IPS DF 6.9 (cell line): ENCODE data around the gene RHOBTB1.
A peak's percentile ranks its signal among the peaks of the same experiment; 100 is the strongest.

Source experiments
- DNase-seq: peaks from one replicate; pipeline ENCODE4 v3.0.0-alpha.2; 2013; ENCODE audit warnings: low read depth, low spot score
- H3K27ac ChIP-seq: one replicate; pipeline ENCODE4 v1.5.1; 2013; ENCODE audit warnings: low read length, control low read depth
- H3K27me3 ChIP-seq: 2 replicates; pipeline ENCODE4 v1.6.1; 2013; ENCODE audit warnings: mild to moderate bottlenecking, low read length; ENCODE audit not compliant: control insufficient read depth, insufficient read depth
- H3K36me3 ChIP-seq: 2 replicates; pipeline ENCODE4 v1.6.1; 2013; ENCODE audit warnings: low read length; ENCODE audit not compliant: control insufficient read depth, insufficient read depth
- H3K4me1 ChIP-seq: 2 replicates; pipeline ENCODE4 v1.6.1; 2013; ENCODE audit warnings: low read length; ENCODE audit not compliant: control insufficient read depth, insufficient read depth
- H3K4me3 ChIP-seq: 2 replicates; pipeline ENCODE4 v1.5.1; 2013; ENCODE audit warnings: mild to moderate bottlenecking, low read length
- H3K9me3 ChIP-seq: 2 replicates; pipeline ENCODE4 v1.6.1; 2013; ENCODE audit warnings: low read length, inconsistent platforms; ENCODE audit not compliant: control insufficient read depth, insufficient read depth
- WGBS: extraction: QIAGEN DNeasy Blood & Tissue Kit; methylation state at CpG from one replicate; pipeline ENCODE4 v1.1.7; 2013; ENCODE audit warnings: mixed read lengths, missing lambda C conversion rate; ENCODE audit not compliant: insufficient read length, insufficient coverage; 5-methylcytosine and 5-hydroxymethylcytosine counted together

Gene RHOBTB1

GRCh38 chr10:60955316-60955715 lies 11.3 kb upstream of the RHOBTB1 start:
- no peaks in the 10 kb centered on the region for H3K4me1 ChIP-seq
- no peaks in the 10 kb centered on the region for H3K36me3 ChIP-seq
- no peaks in the 10 kb centered on the region for H3K9me3 ChIP-seq
- no peak overlapping the region for H3K27ac ChIP-seq
- DNase-seq: no peak
- H3K27me3 ChIP-seq: no peaks in the 10 kb centered on the region
- H3K4me3 ChIP-seq: no peak overlapping the region

GRCh38 chr10:60954035-60954434 lies 10.1 kb upstream of the RHOBTB1 start:
- Histone ChIP-seq H3K4me3 (no peak overlapping the region), H3K9me3 (no peaks in the 10 kb centered on the region), H3K27ac (no peak overlapping the region), H3K4me1 (no peaks in the 10 kb centered on the region), H3K27me3 (no peaks in the 10 kb centered on the region), H3K36me3 (no peaks in the 10 kb centered on the region)
- DNase-seq: no peak
- no CpG with 5 or more reads among the region's 1 CpG for WGBS

GRCh38 chr10:60953420-60953819 lies 9.4 kb upstream of the RHOBTB1 start:
- H3K9me3 ChIP-seq: no peaks in the 10 kb centered on the region
- no peak for DNase-seq
- no CpG with 5 or more reads among the region's 3 CpGs for WGBS
- no peaks in the 10 kb centered on the region for H3K36me3 ChIP-seq
- no peaks in the 10 kb centered on the region for H3K4me1 ChIP-seq
- no peak overlapping the region for H3K4me3 ChIP-seq
- H3K27me3 ChIP-seq: no peaks in the 10 kb centered on the region
- H3K27ac ChIP-seq: no peak overlapping the region

GRCh38 chr10:60952846-60953220 lies 8.8 kb upstream of the RHOBTB1 start:
- WGBS: no CpG with 5 or more reads among the region's 7 CpGs

GRCh38 chr10:60952067-60952845 lies 8.3 kb upstream of the RHOBTB1 start:
- no peaks in the 10 kb centered on the region for H3K36me3 ChIP-seq
- no peaks in the 10 kb centered on the region for H3K9me3 ChIP-seq
- no peak overlapping the region for H3K27ac ChIP-seq
- H3K4me1 ChIP-seq: no peaks in the 10 kb centered on the region
- no CpG with 5 or more reads among the region's 3 CpGs for WGBS
- no peaks in the 10 kb centered on the region for H3K27me3 ChIP-seq
- no peak overlapping the region for H3K4me3 ChIP-seq
- no peak for DNase-seq

More at GRCh38 chr10:60952846-60953220, 8.8 kb upstream of the RHOBTB1 start:
- Histone ChIP-seq H3K4me1 (no peaks in the 10 kb centered on the region), H3K9me3 (no peaks in the 10 kb centered on the region), H3K4me3 (no peak overlapping the region), H3K36me3 (no peaks in the 10 kb centered on the region), H3K27ac (no peak overlapping the region), H3K27me3 (no peaks in the 10 kb centered on the region)
- DNase-seq: no peak

- no peaks in the 10 kb centered on the region for H3K27me3 ChIP-seq
- WGBS: no CpG with 5 or more reads among the region's 5 CpGs
- no peak overlapping the region for H3K4me3 ChIP-seq
- DNase-seq: no peak
- H3K4me1 ChIP-seq: no peaks in the 10 kb centered on the region
- no peak overlapping the region for H3K27ac ChIP-seq
- no peaks in the 10 kb centered on the region for H3K36me3 ChIP-seq
- no peaks in the 10 kb centered on the region for H3K9me3 ChIP-seq
Observed at GRCh38 chr10:60951272-60951724, 7.3 kb upstream of the RHOBTB1 start.

GRCh38 chr10:60950300-60950699 lies 6.3 kb upstream of the RHOBTB1 start:
- Histone ChIP-seq H3K27ac (no peak overlapping the region), H3K27me3 (0 out of 2 replicates have a peak, but pooled peaks cover under 1% of the 10 kb centered on the region), H3K9me3 (no peaks in the 10 kb centered on the region), H3K4me1 (no peaks in the 10 kb centered on the region), H3K36me3 (no peaks in the 10 kb centered on the region), H3K4me3 (no peak overlapping the region)
- DNase-seq: no peak
- no CpG with 5 or more reads among the region's 3 CpGs for WGBS

GRCh38 chr10:60948851-60949250 lies 4.9 kb upstream of the RHOBTB1 start:
- no peak overlapping the region for H3K27ac ChIP-seq
- H3K4me1 ChIP-seq: peaks cover 2% of the 10 kb centered on the region; the same call in 1 of the 2 replicates
- WGBS: no CpG with 5 or more reads among the region's 1 CpG
- no peak for DNase-seq
- H3K36me3 ChIP-seq: no peaks in the 10 kb centered on the region
- no peak overlapping the region for H3K4me3 ChIP-seq
- peaks cover 4% of the 10 kb centered on the region; the same call in 1 of the 2 replicates for H3K27me3 ChIP-seq
- no peaks in the 10 kb centered on the region for H3K9me3 ChIP-seq

GRCh38 chr10:60944910-60945297 lies 919 bp upstream of the RHOBTB1 start:
- H3K27ac ChIP-seq: no peak overlapping the region
- WGBS: no CpG with 5 or more reads among the region's 4 CpGs
- H3K9me3 ChIP-seq: no peaks in the 10 kb centered on the region
- no peak for DNase-seq
- peaks cover 5% of the 10 kb centered on the region; the same call in 1 of the 2 replicates for H3K4me1 ChIP-seq
- H3K27me3 ChIP-seq: peaks cover 4% of the 10 kb centered on the region; the same call in 1 of the 2 replicates
- H3K36me3 ChIP-seq: no peaks in the 10 kb centered on the region
- H3K4me3 ChIP-seq: peak overlapping the region; percentile 73; the same call in 1 of the 2 replicates

- Histone ChIP-seq H3K9me3 (no peaks in the 10 kb centered on the region), H3K27me3 (peaks cover 4% of the 10 kb centered on the region; the same call in 1 of the 2 replicates), H3K36me3 (no peaks in the 10 kb centered on the region), H3K27ac (no peak overlapping the region), H3K4me3 (peak overlapping the region; percentile 73; the same call in 1 of the 2 replicates), H3K4me1 (peaks cover 5% of the 10 kb centered on the region; the same call in 1 of the 2 replicates)
- no peak for DNase-seq
- no CpG with 5 or more reads among the region's 44 CpGs for WGBS
Observed at GRCh38 chr10:60943316-60944057, 498 bp downstream of the RHOBTB1 start.
